H9 (cell line): ENCODE measurements around the gene UTS2B. TPM values are rescaled to one million over a fixed set of nuclear protein-coding genes. Genes with fewer than 3 reads are reported as not detected.

Experiments
- DNase-seq: peaks from one replicate; pipeline ENCODE4 v3.0.0-alpha.2; 2017
- H2AFZ ChIP-seq: one replicate; pipeline ENCODE4 v1.6.1; 2013; ENCODE audit warnings: mild to moderate bottlenecking, low read length, control low read depth, moderate library complexity
- H2AK5ac ChIP-seq: 2 replicates; pipeline ENCODE4 v1.6.1; 2013; ENCODE audit warnings: low read length, control low read depth, mixed read lengths; ENCODE audit not compliant: insufficient read length
- H2BK120ac ChIP-seq: one replicate; pipeline ENCODE4 v1.6.1; 2013; ENCODE audit warnings: low read depth, mild to moderate bottlenecking, low read length, control low read depth, inconsistent platforms; ENCODE audit not compliant: poor library complexity, severe bottlenecking
- H2BK12ac ChIP-seq: 2 replicates; pipeline ENCODE4 v1.6.1; 2013; ENCODE audit warnings: low read length, control low read depth, mixed read lengths, low read depth; ENCODE audit not compliant: insufficient read length
- H2BK15ac ChIP-seq: 2 replicates; pipeline ENCODE4 v1.6.1; 2013; ENCODE audit warnings: low read depth, low read length, control low read depth
- H2BK20ac ChIP-seq: one replicate; pipeline ENCODE4 v1.6.1; 2013; ENCODE audit warnings: low read depth, mild to moderate bottlenecking, low read length, control low read depth, inconsistent platforms; ENCODE audit not compliant: poor library complexity, severe bottlenecking
- H2BK5ac ChIP-seq: 2 replicates; pipeline ENCODE4 v1.6.1; 2013; ENCODE audit warnings: low read length, control low read depth, mixed read lengths; ENCODE audit not compliant: insufficient read length
- H3K14ac ChIP-seq: 2 replicates; pipeline ENCODE4 v1.6.1; 2013; ENCODE audit warnings: low read length, control low read depth; ENCODE audit not compliant: insufficient read depth
- H3K18ac ChIP-seq: 2 replicates; pipeline ENCODE4 v1.6.1; 2013; ENCODE audit warnings: low read depth, mild to moderate bottlenecking, mixed read lengths, low read length, control low read depth; ENCODE audit not compliant: insufficient read length
- H3K23ac ChIP-seq: 2 replicates; pipeline ENCODE4 v1.6.1; 2013; ENCODE audit warnings: low read length, control low read depth, mixed read lengths, low read depth; ENCODE audit not compliant: insufficient read length
- H3K23me2 ChIP-seq: 2 replicates; pipeline ENCODE4 v1.6.1; 2013; ENCODE audit warnings: low read depth, mild to moderate bottlenecking, mixed read lengths, low read length, control low read depth; ENCODE audit not compliant: insufficient read length, poor library complexity, severe bottlenecking
- H3K27ac ChIP-seq: 2 replicates; pipeline ENCODE4 v1.5.1; 2013; ENCODE audit warnings: low read length, control low read depth, mixed read lengths, low read depth; ENCODE audit not compliant: insufficient read length
- H3K27me3 ChIP-seq: 2 replicates; pipeline ENCODE4 v1.6.1; 2013; ENCODE audit warnings: low read length, control low read depth, inconsistent platforms; ENCODE audit not compliant: insufficient read depth
- H3K4ac ChIP-seq: 2 replicates; pipeline ENCODE4 v1.6.1; 2013; ENCODE audit warnings: low read depth, mild to moderate bottlenecking, control low read depth, inconsistent platforms, low read length, moderate library complexity
- H3K4me1 ChIP-seq: 2 replicates; pipeline ENCODE4 v1.6.1; 2013; ENCODE audit warnings: low read length, control low read depth, inconsistent platforms; ENCODE audit not compliant: insufficient read depth
- H3K4me2 ChIP-seq: 2 replicates; pipeline ENCODE4 v1.6.1; 2013; ENCODE audit warnings: low read length, control low read depth, mixed read lengths; ENCODE audit not compliant: insufficient read length, insufficient read depth
- H3K56ac ChIP-seq: 2 replicates; pipeline ENCODE4 v1.6.1; 2013; ENCODE audit warnings: low read depth, mild to moderate bottlenecking, mixed read lengths, low read length, control low read depth; ENCODE audit not compliant: insufficient read length
- H3K79me1 ChIP-seq: 2 replicates; pipeline ENCODE4 v1.6.1; 2013; ENCODE audit warnings: low read depth, mild to moderate bottlenecking, moderate library complexity, low read length, control low read depth, inconsistent platforms; ENCODE audit not compliant: insufficient read depth, poor library complexity, severe bottlenecking
- H3K79me2 ChIP-seq: 2 replicates; pipeline ENCODE4 v1.6.1; 2013; ENCODE audit warnings: low read length, control low read depth, inconsistent platforms; ENCODE audit not compliant: insufficient read depth
- H3K9ac ChIP-seq: 2 replicates; pipeline ENCODE4 v1.6.1; 2013; ENCODE audit warnings: low read length, control low read depth, mixed read lengths; ENCODE audit not compliant: insufficient read length; ENCODE audit errors: extremely low read depth
- H3K9me3 ChIP-seq: one replicate; pipeline ENCODE4 v1.6.1; 2013; ENCODE audit warnings: low read depth, low read length, inconsistent platforms; ENCODE audit not compliant: control insufficient read depth
- H3T11ph ChIP-seq: one replicate; pipeline ENCODE4 v1.6.1; 2013; ENCODE audit warnings: mild to moderate bottlenecking, low read length, control low read depth, inconsistent platforms
- H4K20me1 ChIP-seq: one replicate; pipeline ENCODE4 v1.6.1; 2013; ENCODE audit not compliant: control insufficient read depth, insufficient read length, insufficient read depth
- H4K5ac ChIP-seq: 2 replicates; pipeline ENCODE4 v1.6.1; 2013; ENCODE audit warnings: low read depth, mild to moderate bottlenecking, mixed read lengths, low read length, control low read depth; ENCODE audit not compliant: insufficient read length
- H4K8ac ChIP-seq: replicated peaks from 2 replicates; pipeline ENCODE4 v1.6.1; 2013; ENCODE audit warnings: low read length, control low read depth, mixed read lengths, low read depth; ENCODE audit not compliant: insufficient read length
- H4K91ac ChIP-seq: 2 replicates; pipeline ENCODE4 v1.6.1; 2013; ENCODE audit warnings: low read depth, mild to moderate bottlenecking, moderate library complexity, mixed read lengths, low read length, control low read depth; ENCODE audit not compliant: insufficient read length
- H3K27ac Mint-ChIP-seq, 3 experiments: 2 replicates in 2 of 3; 3 replicates in 1 of 3; pipeline ENCODE4 v1.8.0; 2020 to 2021; ENCODE audit warnings: mixed read lengths in 3 of 3, mild to moderate bottlenecking in 1 of 3, moderate library complexity in 1 of 3
- H3K27me3 Mint-ChIP-seq: 2 replicates; pipeline ENCODE4 v1.8.0; 2021; ENCODE audit warnings: low read depth, mild to moderate bottlenecking, moderate library complexity, mixed read lengths
- H3K36me3 Mint-ChIP-seq, 3 experiments: 2 replicates in 2 of 3; 3 replicates in 1 of 3; pipeline ENCODE4 v1.8.0; 2020 to 2021; ENCODE audit warnings: low read depth in 3 of 3, mixed read lengths in 3 of 3; ENCODE audit not compliant: insufficient read depth in 1 of 3
- H3K4me1 Mint-ChIP-seq, 2 experiments: 2 replicates each; pipeline ENCODE4 v1.8.0; 2020; ENCODE audit warnings: mixed read lengths in 2 of 2
- H3K4me3 Mint-ChIP-seq, 2 experiments: 2 replicates in 1 of 2; 3 replicates in 1 of 2; pipeline ENCODE4 v1.8.0; 2020 to 2021; ENCODE audit warnings: mild to moderate bottlenecking in 2 of 2, mixed read lengths in 2 of 2, moderate library complexity in 1 of 2
- H3K9me3 Mint-ChIP-seq, 2 experiments: 2 replicates in 1 of 2; 3 replicates in 1 of 2; pipeline ENCODE4 v1.8.0; 2020; ENCODE audit warnings: mild to moderate bottlenecking in 2 of 2, mixed read lengths in 2 of 2, moderate library complexity in 1 of 2
- CTCF ChIP-seq: fragments of 200-600 bp; sonication (generic); conservative IDR thresholded peaks from 3 replicates; pipeline ENCODE4 v1.8.0; 2021; ENCODE audit warnings: antibody characterized with exemption, mild to moderate bottlenecking
- WGBS: extraction: QIAGEN DNeasy Blood & Tissue Kit; methylation state at CpG from one replicate; pipeline ENCODE4 v1.1.7; 2013; ENCODE audit warnings: missing lambda C conversion rate, low lambda C conversion rate, mixed read lengths; ENCODE audit not compliant: insufficient read length; ENCODE audit errors: extremely low coverage; 5-methylcytosine and 5-hydroxymethylcytosine counted together
- total RNA-seq: library from RNA; stranded (reverse); gene quantifications from 2 replicates; pipeline ENCODE4 v1.2.1, GENCODE V29; 2021

UTS2B gene
- total RNA-seq, 1 experiment from 2014 or later, result 0.09 TPM

GRCh38 chr3:191237047-191237882 is 93.1 kb downstream of the UTS2B start:
- Mint-ChIP-seq H3K4me3 (no peak overlapping the region), H3K27ac (no peak overlapping the region; a peak in 1 of 7 replicates), H3K27me3 (no peaks in the 10 kb centered on the region), H3K4me1 (peaks cover 50 to 57% of the 10 kb centered on the region in 2 experiments), H3K36me3 (no peaks in the 10 kb centered on the region), H3K9me3 (no peaks in the 10 kb centered on the region)
- Histone ChIP-seq H3K4me1 (no peaks in the 10 kb centered on the region; the same call in 1 of the 2 replicates), H4K91ac (no peak overlapping the region), H3K27me3 (no peaks in the 10 kb centered on the region), H3K23me2 (no peaks in the 10 kb centered on the region), H2BK15ac (no peak overlapping the region), H3K18ac (no peak overlapping the region), H4K8ac (no peak overlapping the region), H2AFZ (no peak overlapping the region), H3K14ac (no peak overlapping the region), H2BK120ac (no peak overlapping the region), H3K4ac (no peak overlapping the region), H4K20me1 (no peaks in the 10 kb centered on the region), H3K27ac (no peak overlapping the region), H3K79me2 (no peaks in the 10 kb centered on the region), H3K9ac (no peak overlapping the region), H3K56ac (no peak overlapping the region), H3K9me3 (no peaks in the 10 kb centered on the region), H2BK5ac (no peak overlapping the region), H2AK5ac (no peak overlapping the region), H3K4me2 (no peak overlapping the region), H4K5ac (no peak overlapping the region), H2BK12ac (no peak overlapping the region), H3T11ph (no peak overlapping the region), H3K23ac (no peak overlapping the region), H2BK20ac (no peak overlapping the region), H3K79me1 (no peaks in the 10 kb centered on the region)
- no peak for TF ChIP-seq CTCF
- DNase-seq, result no peak
- WGBS, result no CpG with 5 or more reads among the region's 5 CpGs
